K562 (cell line): ENCODE results near the gene NOSIP. TPM values are rescaled to one million over a fixed set of nuclear protein-coding genes. Genes with fewer than 3 reads are reported as not detected.

Experiments
- CBX8 ChIP-seq: fragments of 200-600 bp; sonication (generic); IDR thresholded peaks from 2 replicates; pipeline ENCODE4 v1.6.1; 2012; ENCODE audit warnings: borderline replicate concordance, mixed run types, low read depth, mild to moderate bottlenecking, moderate library complexity, mixed read lengths, low read length, control low read depth, inconsistent platforms; ENCODE audit not compliant: poor library complexity, severe bottlenecking; ENCODE audit errors: extremely low read depth
- HDAC1 ChIP-seq, 2 experiments: fragments of 450-650 bp; IDR thresholded peaks; 2 replicates each; pipeline ENCODE4 v1.6.1; 2016 to 2017; ENCODE audit warnings: inconsistent platforms in 1 of 2, mild to moderate bottlenecking in 1 of 2, moderate library complexity in 1 of 2
- NFIC ChIP-seq: fragments of 450-650 bp; IDR thresholded peaks from 2 replicates; pipeline ENCODE4 v1.6.1; 2017; ENCODE audit warnings: mild to moderate bottlenecking, inconsistent platforms
- PHF8 ChIP-seq: fragments of 200-600 bp; sonication (generic); IDR thresholded peaks from 2 replicates; pipeline ENCODE4 v1.6.1; 2012; ENCODE audit warnings: mixed run types, mild to moderate bottlenecking, inconsistent platforms, low read length, moderate library complexity, borderline replicate concordance
- POLR2B ChIP-seq: fragments of 450-650 bp; IDR thresholded peaks from 2 replicates; pipeline ENCODE4 v1.6.1; 2018; ENCODE audit warnings: low read depth; ENCODE audit not compliant: partially characterized antibody
- SAFB2 ChIP-seq: fragments of 200-400 bp; formaldehyde crosslinking; IDR thresholded peaks from 2 replicates; pipeline ENCODE4 v1.6.1; 2018; ENCODE audit warnings: borderline replicate concordance, low read length, low read depth, moderate library complexity; ENCODE audit not compliant: severe bottlenecking
- SMAD4 ChIP-seq: fragments of 250-450 bp; sonication (Bioruptor Pico); conservative IDR thresholded peaks from 2 replicates; pipeline ENCODE4 v1.8.0; 2021; ENCODE audit warnings: inconsistent platforms, mild to moderate bottlenecking, moderate library complexity
- TAF9B ChIP-seq: fragments of 450-650 bp; IDR thresholded peaks from 2 replicates; pipeline ENCODE4 v1.6.1; 2018; ENCODE audit warnings: mild to moderate bottlenecking; ENCODE audit not compliant: partially characterized antibody
- TOE1 ChIP-seq, 2 experiments: fragments of 450-650 bp in 1 of 2; sonication (generic) in 1 of 2; formaldehyde crosslinking in 1 of 2; IDR thresholded peaks; 2 replicates each; pipeline versions ENCODE4 v1.7.1 to v1.8.0; 2016 to 2022; ENCODE audit warnings: borderline replicate concordance in 2 of 2, mild to moderate bottlenecking in 2 of 2, antibody characterized with exemption in 1 of 2, inconsistent platforms in 1 of 2, low read depth in 1 of 2, missing genetic modification reagents in 1 of 2, moderate library complexity in 1 of 2
- ZBED1 ChIP-seq: IDR thresholded peaks from 2 replicates; pipeline ENCODE4 v1.6.1; 2014
- ZKSCAN3 ChIP-seq: fragments of 250-450 bp; sonication (Bioruptor Pico); IDR thresholded peaks from 2 replicates; pipeline ENCODE4 v1.4.0; 2020
- ZNF217 ChIP-seq: sonication (generic); formaldehyde crosslinking; IDR thresholded peaks from 2 replicates; pipeline ENCODE4 v1.8.0; 2022; ENCODE audit warnings: mild to moderate bottlenecking, missing genetic modification reagents
- ZSCAN32 ChIP-seq: fragments of 450-650 bp; formaldehyde crosslinking; IDR thresholded peaks from 2 replicates; pipeline ENCODE4 v1.4.0; 2020; ENCODE audit warnings: mild to moderate bottlenecking, moderate library complexity
- polyA plus RNA-seq, 8 experiments: library from polyadenylated mRNA; depleted of rRNA in 4 of 8; stranded (reverse) in 5 of 8; unstranded in 3 of 8; fragments of >200 nt; fragmentation: Nextera tagmentation in 2 of 8; fragmentation: Illumina TruSeq in 1 of 8; extraction: Ambion mirVana in 2 of 8; extraction: Trizol in 1 of 8; gene quantifications; 2 replicates each; pipeline versions ENCODE4 v1.2.1 to v1.2.3, GENCODE V29; 2011 to 2014; ENCODE audit warnings: inconsistent platforms in 1 of 8, missing spikeins in 1 of 8
- total RNA-seq, 7 experiments: library from RNA; depleted of rRNA in 6 of 7; stranded (reverse); fragments of >200 nt in 6 of 7; fragmentation: Illumina TruSeq in 2 of 7; extraction: Trizol in 2 of 7; gene quantifications; 2 replicates each; pipeline versions ENCODE4 v1.2.1 to v1.2.3, GENCODE V29; 2011 to 2021; ENCODE audit warnings: low replicate concordance in 1 of 7
- TF ChIP-seq, protein P1 (sequence below): sonication (generic); formaldehyde crosslinking; IDR thresholded peaks from 2 replicates; pipeline ENCODE4 v1.8.0; 2022; ENCODE audit warnings: mild to moderate bottlenecking, missing genetic modification reagents
- TF ChIP-seq, protein P2 (sequence below): fragments of 450-650 bp; IDR thresholded peaks from 2 replicates; pipeline ENCODE4 v1.6.1; 2016; ENCODE audit warnings: missing biosample characterization, missing genetic modification characterization
- TF ChIP-seq, protein P3 (sequence below): conservative IDR thresholded peaks from 2 replicates; pipeline ENCODE4 v1.6.1; 2011; ENCODE audit warnings: low read depth, mild to moderate bottlenecking, low read length; ENCODE audit not compliant: control insufficient read depth
- TF ChIP-seq, protein P4 (sequence below): sonication (generic); formaldehyde crosslinking; IDR thresholded peaks from 2 replicates; pipeline ENCODE4 v1.8.0; 2023; ENCODE audit warnings: mild to moderate bottlenecking, missing genetic modification reagents
- TF ChIP-seq, protein P5 (sequence below): fragments of 250-450 bp; sonication (Bioruptor Pico); IDR thresholded peaks from 2 replicates; pipeline ENCODE4 v1.6.1; 2021; ENCODE audit warnings: mild to moderate bottlenecking

The NOSIP gene
- total and polyA plus RNA-seq, 9 of the 15 experiments (the other 6 are each of a cell fraction or from before 2014, with no cell fraction given): 14.4 to 153 (median 79.9) TPM

DNA sequence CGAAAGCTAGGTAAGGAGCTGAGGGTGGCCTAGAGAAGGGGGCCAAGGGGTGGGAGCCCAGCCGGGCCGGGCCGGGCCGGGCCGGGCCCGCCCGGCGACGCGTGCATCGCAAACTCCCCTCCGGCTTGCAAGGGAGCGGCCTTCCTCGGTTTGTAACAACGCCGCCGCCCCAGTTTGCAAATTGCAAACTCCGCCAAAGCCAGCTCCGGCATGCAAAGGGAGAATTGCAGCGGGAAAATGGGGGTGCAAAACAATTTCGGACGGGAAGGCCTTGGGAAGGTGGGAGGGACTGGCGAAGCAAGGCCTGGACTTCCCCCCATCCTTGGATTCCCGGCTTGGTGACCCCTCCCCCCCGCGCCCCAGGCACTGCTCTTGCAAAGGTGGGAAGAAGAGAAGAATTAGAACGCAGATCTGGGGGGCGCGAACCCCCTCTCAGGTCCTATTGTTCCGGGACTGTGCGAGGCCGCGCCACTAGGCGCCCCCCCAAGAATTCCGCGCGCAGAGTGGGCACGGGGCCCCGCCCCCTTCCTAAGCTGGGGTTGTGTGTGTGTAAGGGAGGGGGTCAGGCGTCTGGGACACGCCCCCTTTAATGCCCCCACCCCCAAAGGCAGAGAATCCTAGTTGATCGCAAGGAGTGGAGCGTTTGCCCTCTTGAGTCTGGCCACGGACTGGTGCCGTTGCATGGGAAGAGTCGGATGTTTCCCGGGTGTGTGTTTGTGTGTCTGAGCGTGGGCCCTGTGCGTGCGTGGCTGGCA is 11.6 kb upstream of the NOSIP start (continued):
- TF ChIP-seq, protein P1, sequence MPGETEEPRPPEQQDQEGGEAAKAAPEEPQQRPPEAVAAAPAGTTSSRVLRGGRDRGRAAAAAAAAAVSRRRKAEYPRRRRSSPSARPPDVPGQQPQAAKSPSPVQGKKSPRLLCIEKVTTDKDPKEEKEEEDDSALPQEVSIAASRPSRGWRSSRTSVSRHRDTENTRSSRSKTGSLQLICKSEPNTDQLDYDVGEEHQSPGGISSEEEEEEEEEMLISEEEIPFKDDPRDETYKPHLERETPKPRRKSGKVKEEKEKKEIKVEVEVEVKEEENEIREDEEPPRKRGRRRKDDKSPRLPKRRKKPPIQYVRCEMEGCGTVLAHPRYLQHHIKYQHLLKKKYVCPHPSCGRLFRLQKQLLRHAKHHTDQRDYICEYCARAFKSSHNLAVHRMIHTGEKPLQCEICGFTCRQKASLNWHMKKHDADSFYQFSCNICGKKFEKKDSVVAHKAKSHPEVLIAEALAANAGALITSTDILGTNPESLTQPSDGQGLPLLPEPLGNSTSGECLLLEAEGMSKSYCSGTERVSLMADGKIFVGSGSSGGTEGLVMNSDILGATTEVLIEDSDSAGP (CRISPR knock-in tag): no peak
- TF ChIP-seq, protein P2, sequence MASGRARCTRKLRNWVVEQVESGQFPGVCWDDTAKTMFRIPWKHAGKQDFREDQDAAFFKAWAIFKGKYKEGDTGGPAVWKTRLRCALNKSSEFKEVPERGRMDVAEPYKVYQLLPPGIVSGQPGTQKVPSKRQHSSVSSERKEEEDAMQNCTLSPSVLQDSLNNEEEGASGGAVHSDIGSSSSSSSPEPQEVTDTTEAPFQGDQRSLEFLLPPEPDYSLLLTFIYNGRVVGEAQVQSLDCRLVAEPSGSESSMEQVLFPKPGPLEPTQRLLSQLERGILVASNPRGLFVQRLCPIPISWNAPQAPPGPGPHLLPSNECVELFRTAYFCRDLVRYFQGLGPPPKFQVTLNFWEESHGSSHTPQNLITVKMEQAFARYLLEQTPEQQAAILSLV (tag): no peak
- TF ChIP-seq NFIC (no peak), PHF8 (peak; percentile 50), ZBED1 (no peak), ZNF217 (no peak), HDAC1 (IDR thresholded peaks at IDR 0.05) (peak in 1 of 2 experiments; percentile 7; a peak in 1 of 4 replicates), TAF9B (no peak), SMAD4 (CRISPR knock-in tag) (0 out of 2 replicates have a peak, but pooled peaks have one; percentile 51), SAFB2 (no peak), ZKSCAN3 (CRISPR knock-in tag) (no peak), CBX8 (no peak), ZSCAN32 (CRISPR knock-in tag) (no peak), POLR2B (no peak), TOE1 (IDR thresholded peaks at IDR 0.05; ENCODE audit: borderline replicate concordance) (peak; percentile 29; the same call in 1 of the 2 replicates), TOE1 (CRISPR knock-in tag; IDR thresholded peaks at IDR 0.05; ENCODE audit: borderline replicate concordance, low read depth) (no peak)
- TF ChIP-seq, protein P3, sequence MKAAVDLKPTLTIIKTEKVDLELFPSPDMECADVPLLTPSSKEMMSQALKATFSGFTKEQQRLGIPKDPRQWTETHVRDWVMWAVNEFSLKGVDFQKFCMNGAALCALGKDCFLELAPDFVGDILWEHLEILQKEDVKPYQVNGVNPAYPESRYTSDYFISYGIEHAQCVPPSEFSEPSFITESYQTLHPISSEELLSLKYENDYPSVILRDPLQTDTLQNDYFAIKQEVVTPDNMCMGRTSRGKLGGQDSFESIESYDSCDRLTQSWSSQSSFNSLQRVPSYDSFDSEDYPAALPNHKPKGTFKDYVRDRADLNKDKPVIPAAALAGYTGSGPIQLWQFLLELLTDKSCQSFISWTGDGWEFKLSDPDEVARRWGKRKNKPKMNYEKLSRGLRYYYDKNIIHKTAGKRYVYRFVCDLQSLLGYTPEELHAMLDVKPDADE: no peak
- TF ChIP-seq, protein P4, sequence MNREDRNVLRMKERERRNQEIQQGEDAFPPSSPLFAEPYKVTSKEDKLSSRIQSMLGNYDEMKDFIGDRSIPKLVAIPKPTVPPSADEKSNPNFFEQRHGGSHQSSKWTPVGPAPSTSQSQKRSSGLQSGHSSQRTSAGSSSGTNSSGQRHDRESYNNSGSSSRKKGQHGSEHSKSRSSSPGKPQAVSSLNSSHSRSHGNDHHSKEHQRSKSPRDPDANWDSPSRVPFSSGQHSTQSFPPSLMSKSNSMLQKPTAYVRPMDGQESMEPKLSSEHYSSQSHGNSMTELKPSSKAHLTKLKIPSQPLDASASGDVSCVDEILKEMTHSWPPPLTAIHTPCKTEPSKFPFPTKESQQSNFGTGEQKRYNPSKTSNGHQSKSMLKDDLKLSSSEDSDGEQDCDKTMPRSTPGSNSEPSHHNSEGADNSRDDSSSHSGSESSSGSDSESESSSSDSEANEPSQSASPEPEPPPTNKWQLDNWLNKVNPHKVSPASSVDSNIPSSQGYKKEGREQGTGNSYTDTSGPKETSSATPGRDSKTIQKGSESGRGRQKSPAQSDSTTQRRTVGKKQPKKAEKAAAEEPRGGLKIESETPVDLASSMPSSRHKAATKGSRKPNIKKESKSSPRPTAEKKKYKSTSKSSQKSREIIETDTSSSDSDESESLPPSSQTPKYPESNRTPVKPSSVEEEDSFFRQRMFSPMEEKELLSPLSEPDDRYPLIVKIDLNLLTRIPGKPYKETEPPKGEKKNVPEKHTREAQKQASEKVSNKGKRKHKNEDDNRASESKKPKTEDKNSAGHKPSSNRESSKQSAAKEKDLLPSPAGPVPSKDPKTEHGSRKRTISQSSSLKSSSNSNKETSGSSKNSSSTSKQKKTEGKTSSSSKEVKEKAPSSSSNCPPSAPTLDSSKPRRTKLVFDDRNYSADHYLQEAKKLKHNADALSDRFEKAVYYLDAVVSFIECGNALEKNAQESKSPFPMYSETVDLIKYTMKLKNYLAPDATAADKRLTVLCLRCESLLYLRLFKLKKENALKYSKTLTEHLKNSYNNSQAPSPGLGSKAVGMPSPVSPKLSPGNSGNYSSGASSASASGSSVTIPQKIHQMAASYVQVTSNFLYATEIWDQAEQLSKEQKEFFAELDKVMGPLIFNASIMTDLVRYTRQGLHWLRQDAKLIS: 0 out of 2 replicates have a peak, but pooled peaks have one; percentile 7
- TF ChIP-seq, protein P5, sequence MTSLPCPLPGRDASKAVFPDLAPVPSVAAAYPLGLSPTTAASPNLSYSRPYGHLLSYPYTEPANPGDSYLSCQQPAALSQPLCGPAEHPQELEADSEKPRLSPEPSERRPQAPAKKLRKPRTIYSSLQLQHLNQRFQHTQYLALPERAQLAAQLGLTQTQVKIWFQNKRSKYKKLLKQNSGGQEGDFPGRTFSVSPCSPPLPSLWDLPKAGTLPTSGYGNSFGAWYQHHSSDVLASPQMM (CRISPR knock-in tag): no peak
